ENCODE data around the gene SOX10. TPM values are rescaled to one million over a fixed set of nuclear protein-coding genes. Genes with fewer than 3 reads are reported as not detected.

The SOX10 gene
- total RNA-seq, 1 experiment from 2014 or later: not detected

- in situ Hi-C loops (cut with HindIII; ENCODE audit: low pct_unique_long_range_greater_than_20kb, low sequenced_read_pairs): no loop called here
Observed at GRCh38 chr22:38029370-38029769, 45.0 kb upstream of the SOX10 start.

GRCh38 chr22:38028344-38029130, 44.2 kb upstream of the SOX10 start:
- ATAC-seq: no peak
- Histone ChIP-seq H3K9me3 (ENCODE audit: control insufficient read depth, insufficient read depth, low read depth, low read length) (no peaks in the 10 kb centered on the region), H3K4me3 (ENCODE audit: low read depth in 2 of 2, low read length in 2 of 2) (no peak overlapping the region), H3K4me1 (ENCODE audit: control insufficient read depth, insufficient read depth, low read length) (no peaks in the 10 kb centered on the region; the same call in 1 of the 2 replicates), H3K36me3 (ENCODE audit: control insufficient read depth, insufficient read depth, low read length) (no peaks in the 10 kb centered on the region), H3K27me3 (ENCODE audit: control insufficient read depth, insufficient read depth, low read length) (no peaks in the 10 kb centered on the region), H3K27ac (ENCODE audit: low read length) (no peak overlapping the region)
- no peak for DNase-seq (ENCODE audit: low read depth, low spot score)
- in situ Hi-C loops (cut with HindIII; ENCODE audit: low pct_unique_long_range_greater_than_20kb, low sequenced_read_pairs) (no loop called here), intact Hi-C loops (cut with micrococcal nuclease; ENCODE audit: unreplicated experiment) (no loop called here)
- ChIA-PET POLR2A (no interaction called here), CTCF (no interaction called here)
- TF ChIP-seq TCF7L2 (IDR thresholded peaks at IDR 0.05; ENCODE audit: low read depth, low read length) (no peak), POLR2AphosphoS5 (IDR thresholded peaks at IDR 0.05; ENCODE audit: low read depth, low read length) (no peak)
- no TSS peak for BruUV-seq (replicated peaks)

More at GRCh38 chr22:38029370-38029769, 45.0 kb upstream of the SOX10 start:
- no TSS peak for BruUV-seq (replicated peaks)
- no peak for ATAC-seq
- ChIA-PET POLR2A (interaction anchor here (0.7 kb wide), 1 partner anchor 73 kb away, joined by 8 read pairs; no protein-coding TSS in a partner anchor), CTCF (no interaction called here)
- intact Hi-C loops (cut with micrococcal nuclease; ENCODE audit: unreplicated experiment): no loop called here
- H3K27me3 ChIP-seq (ENCODE audit: control insufficient read depth, insufficient read depth, low read length): no peaks in the 10 kb centered on the region
- DNase-seq (ENCODE audit: low read depth, low spot score): no peak
- H3K9me3 ChIP-seq (ENCODE audit: control insufficient read depth, insufficient read depth, low read depth, low read length): no peaks in the 10 kb centered on the region
- H3K4me1 ChIP-seq (ENCODE audit: control insufficient read depth, insufficient read depth, low read length): peaks cover 7% of the 10 kb centered on the region
- TF ChIP-seq SIN3A (IDR thresholded peaks at IDR 0.05; ENCODE audit: borderline replicate concordance, insufficient read depth, low read depth, low read length) (no peak), POLR2AphosphoS5 (IDR thresholded peaks at IDR 0.05; ENCODE audit: low read depth, low read length) (no peak), REST (IDR thresholded peaks at IDR 0.05; ENCODE audit: insufficient read depth in 1 of 2, low read depth in 2 of 2, low read length in 1 of 2) (no peak), TCF7L2 (IDR thresholded peaks at IDR 0.05; ENCODE audit: low read depth, low read length) (no peak)
- TF ChIP-seq, protein P1, sequence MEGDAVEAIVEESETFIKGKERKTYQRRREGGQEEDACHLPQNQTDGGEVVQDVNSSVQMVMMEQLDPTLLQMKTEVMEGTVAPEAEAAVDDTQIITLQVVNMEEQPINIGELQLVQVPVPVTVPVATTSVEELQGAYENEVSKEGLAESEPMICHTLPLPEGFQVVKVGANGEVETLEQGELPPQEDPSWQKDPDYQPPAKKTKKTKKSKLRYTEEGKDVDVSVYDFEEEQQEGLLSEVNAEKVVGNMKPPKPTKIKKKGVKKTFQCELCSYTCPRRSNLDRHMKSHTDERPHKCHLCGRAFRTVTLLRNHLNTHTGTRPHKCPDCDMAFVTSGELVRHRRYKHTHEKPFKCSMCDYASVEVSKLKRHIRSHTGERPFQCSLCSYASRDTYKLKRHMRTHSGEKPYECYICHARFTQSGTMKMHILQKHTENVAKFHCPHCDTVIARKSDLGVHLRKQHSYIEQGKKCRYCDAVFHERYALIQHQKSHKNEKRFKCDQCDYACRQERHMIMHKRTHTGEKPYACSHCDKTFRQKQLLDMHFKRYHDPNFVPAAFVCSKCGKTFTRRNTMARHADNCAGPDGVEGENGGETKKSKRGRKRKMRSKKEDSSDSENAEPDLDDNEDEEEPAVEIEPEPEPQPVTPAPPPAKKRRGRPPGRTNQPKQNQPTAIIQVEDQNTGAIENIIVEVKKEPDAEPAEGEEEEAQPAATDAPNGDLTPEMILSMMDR (IDR thresholded peaks at IDR 0.05): no peak
- no peak overlapping the region for H3K4me3 ChIP-seq (ENCODE audit: low read depth in 2 of 2, low read length in 2 of 2)
- no peak overlapping the region for H3K27ac ChIP-seq (ENCODE audit: low read length)
- H3K36me3 ChIP-seq (ENCODE audit: control insufficient read depth, insufficient read depth, low read length): no peaks in the 10 kb centered on the region

DNA sequence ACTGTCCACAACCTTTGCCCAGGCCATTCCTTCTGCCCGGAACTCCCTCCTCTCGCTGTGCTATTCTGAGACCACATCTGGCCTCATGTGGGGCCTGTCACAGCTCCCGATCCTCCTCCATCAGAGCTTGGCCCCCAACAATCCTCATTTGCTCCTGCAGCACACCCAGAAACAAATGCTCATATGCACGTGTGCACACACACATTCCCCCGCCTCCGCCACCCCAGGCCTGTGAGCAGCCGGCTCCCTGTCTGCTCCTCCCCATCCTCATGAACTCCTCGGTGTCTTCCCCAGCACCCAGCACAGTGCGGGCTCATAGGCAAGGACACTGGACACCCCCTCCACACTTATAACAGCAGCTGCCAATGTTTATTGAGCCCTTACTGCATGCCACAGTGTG, 43.1 kb upstream of the SOX10 start:
- intact Hi-C loops (cut with micrococcal nuclease; ENCODE audit: unreplicated experiment): no loop called here
- Histone ChIP-seq H3K4me1 (ENCODE audit: control insufficient read depth, insufficient read depth, low read length) (no peaks in the 10 kb centered on the region), H3K27ac (ENCODE audit: low read length) (no peak overlapping the region), H3K27me3 (ENCODE audit: control insufficient read depth, insufficient read depth, low read length) (no peaks in the 10 kb centered on the region), H3K4me3 (ENCODE audit: low read depth in 2 of 2, low read length in 2 of 2) (no peak overlapping the region), H3K9me3 (ENCODE audit: control insufficient read depth, insufficient read depth, low read depth, low read length) (no peaks in the 10 kb centered on the region), H3K36me3 (ENCODE audit: control insufficient read depth, insufficient read depth, low read length) (no peaks in the 10 kb centered on the region)
- DNase-seq (ENCODE audit: low read depth, low spot score) (no peak), ATAC-seq (no peak)
- CTCF ChIA-PET: no interaction called here
- no peak for TF ChIP-seq REST (IDR thresholded peaks at IDR 0.05; ENCODE audit: insufficient read depth in 1 of 2, low read depth in 2 of 2, low read length in 1 of 2)
- TF ChIP-seq TCF7L2 (IDR thresholded peaks at IDR 0.05; ENCODE audit: low read depth, low read length): no peak
- TF ChIP-seq POLR2AphosphoS5 (IDR thresholded peaks at IDR 0.05; ENCODE audit: low read depth, low read length): no peak
- no peak for TF ChIP-seq SIN3A (IDR thresholded peaks at IDR 0.05; ENCODE audit: borderline replicate concordance, insufficient read depth, low read depth, low read length)
- TF ChIP-seq, protein P1 (IDR thresholded peaks at IDR 0.05): no peak
- POLR2A ChIA-PET: no interaction called here
- BruUV-seq (replicated peaks): no TSS peak
- in situ Hi-C loops (cut with HindIII; ENCODE audit: low pct_unique_long_range_greater_than_20kb, low sequenced_read_pairs): no loop called here

All from Panc1 (cell line).